HepG2 (cell line): ENCODE measurements around the gene HSPA13.

Experiments used
- HNRNPL ChIP-seq: fragments of 200-400 bp; formaldehyde crosslinking; IDR thresholded peaks from 2 replicates; pipeline ENCODE4 v1.6.1; 2017; ENCODE audit warnings: mild to moderate bottlenecking, low read depth, low read length
- HOXA7 ChIP-seq: sonication (generic); formaldehyde crosslinking; IDR thresholded peaks from 2 replicates; pipeline ENCODE4 v1.8.1; 2022; ENCODE audit warnings: mild to moderate bottlenecking, missing genetic modification reagents, moderate library complexity
- JUN ChIP-seq: sonication (generic); formaldehyde crosslinking; IDR thresholded peaks from 2 replicates; pipeline ENCODE4 v1.4.0; 2020; ENCODE audit warnings: mild to moderate bottlenecking, missing genetic modification reagents
- JUNB ChIP-seq: sonication (generic); formaldehyde crosslinking; IDR thresholded peaks from 2 replicates; pipeline ENCODE4 v1.8.0; 2022; ENCODE audit warnings: missing genetic modification reagents, mild to moderate bottlenecking, borderline replicate concordance
- MTA1 ChIP-seq: sonication (generic); formaldehyde crosslinking; IDR thresholded peaks from 2 replicates; pipeline ENCODE4 v1.4.0; 2020; ENCODE audit warnings: missing genetic modification reagents, mild to moderate bottlenecking, borderline replicate concordance
- MYC ChIP-seq: sonication (generic); formaldehyde crosslinking; IDR thresholded peaks from 2 replicates; pipeline ENCODE4 v1.9.0; 2021; ENCODE audit warnings: missing genetic modification reagents, borderline replicate concordance
- POLR2AphosphoS5 ChIP-seq: IDR thresholded peaks from 2 replicates; pipeline ENCODE4 v1.6.1; 2012; ENCODE audit warnings: low read depth, low read length
- TBX2 ChIP-seq: sonication (generic); formaldehyde crosslinking; IDR thresholded peaks from 2 replicates; pipeline ENCODE4 v1.5.0; 2020; ENCODE audit warnings: missing genetic modification reagents, mild to moderate bottlenecking, borderline replicate concordance
- ZBTB21 ChIP-seq: sonication (generic); formaldehyde crosslinking; IDR thresholded peaks from 2 replicates; pipeline ENCODE4 v1.4.0; 2020; ENCODE audit warnings: missing genetic modification reagents
- ZFX ChIP-seq: sonication (generic); formaldehyde crosslinking; IDR thresholded peaks from 2 replicates; pipeline ENCODE4 v1.4.0; 2020; ENCODE audit warnings: mild to moderate bottlenecking, low read depth, missing genetic modification reagents, moderate library complexity
- ZNF350 ChIP-seq: sonication (generic); formaldehyde crosslinking; IDR thresholded peaks from 2 replicates; pipeline ENCODE4 v1.4.0; 2020; ENCODE audit warnings: mild to moderate bottlenecking, low read depth, missing genetic modification reagents, borderline replicate concordance
- ZSCAN29 ChIP-seq: sonication (generic); formaldehyde crosslinking; conservative IDR thresholded peaks from 2 replicates; pipeline ENCODE4 v1.4.0; 2020; ENCODE audit warnings: mild to moderate bottlenecking, missing genetic modification reagents
- TF ChIP-seq, protein P1 (sequence below): sonication (generic); formaldehyde crosslinking; IDR thresholded peaks from 2 replicates; pipeline ENCODE4 v1.4.0; 2020; ENCODE audit warnings: missing genetic modification reagents
- TF ChIP-seq, protein P2 (sequence below): sonication (generic); formaldehyde crosslinking; IDR thresholded peaks from 2 replicates; pipeline ENCODE4 v1.5.0; 2020; ENCODE audit warnings: mild to moderate bottlenecking, missing genetic modification reagents, moderate library complexity

DNA sequence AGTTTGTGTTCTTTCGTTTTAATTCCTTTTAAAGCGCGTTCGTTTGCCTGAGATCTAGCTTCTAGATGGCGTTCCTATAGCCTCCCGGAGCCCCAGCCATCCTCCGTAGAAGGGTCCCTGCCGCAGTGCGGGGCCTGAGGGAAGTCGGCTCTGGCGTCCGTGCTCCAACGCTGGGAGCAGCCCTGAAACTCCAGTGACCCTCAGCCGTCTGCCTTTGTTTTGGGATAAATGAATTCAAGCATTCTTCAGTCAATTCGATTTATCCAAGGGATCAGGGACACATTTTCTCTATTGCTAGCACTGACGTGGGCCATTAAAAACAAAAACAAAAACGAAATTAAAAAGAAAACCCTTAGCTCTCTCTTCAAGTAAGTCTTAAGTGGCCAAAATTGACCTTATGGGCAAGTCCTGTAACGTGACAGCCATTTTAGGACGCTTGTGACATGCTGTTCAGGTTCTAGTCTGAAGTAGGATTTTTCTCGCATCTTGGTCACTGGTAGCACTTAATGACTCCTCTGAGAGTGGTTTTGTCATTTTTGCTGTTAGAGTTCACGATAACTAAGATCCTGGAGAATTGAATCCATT is 742 bp upstream of the HSPA13 start:
- no peak for TF ChIP-seq POLR2AphosphoS5
- TF ChIP-seq, protein P1, sequence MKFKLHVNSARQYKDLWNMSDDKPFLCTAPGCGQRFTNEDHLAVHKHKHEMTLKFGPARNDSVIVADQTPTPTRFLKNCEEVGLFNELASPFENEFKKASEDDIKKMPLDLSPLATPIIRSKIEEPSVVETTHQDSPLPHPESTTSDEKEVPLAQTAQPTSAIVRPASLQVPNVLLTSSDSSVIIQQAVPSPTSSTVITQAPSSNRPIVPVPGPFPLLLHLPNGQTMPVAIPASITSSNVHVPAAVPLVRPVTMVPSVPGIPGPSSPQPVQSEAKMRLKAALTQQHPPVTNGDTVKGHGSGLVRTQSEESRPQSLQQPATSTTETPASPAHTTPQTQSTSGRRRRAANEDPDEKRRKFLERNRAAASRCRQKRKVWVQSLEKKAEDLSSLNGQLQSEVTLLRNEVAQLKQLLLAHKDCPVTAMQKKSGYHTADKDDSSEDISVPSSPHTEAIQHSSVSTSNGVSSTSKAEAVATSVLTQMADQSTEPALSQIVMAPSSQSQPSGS: no peak
- TF ChIP-seq ZNF350: no peak
- TF ChIP-seq ZSCAN29 (CRISPR knock-in tag): no peak
- TF ChIP-seq, protein P2, sequence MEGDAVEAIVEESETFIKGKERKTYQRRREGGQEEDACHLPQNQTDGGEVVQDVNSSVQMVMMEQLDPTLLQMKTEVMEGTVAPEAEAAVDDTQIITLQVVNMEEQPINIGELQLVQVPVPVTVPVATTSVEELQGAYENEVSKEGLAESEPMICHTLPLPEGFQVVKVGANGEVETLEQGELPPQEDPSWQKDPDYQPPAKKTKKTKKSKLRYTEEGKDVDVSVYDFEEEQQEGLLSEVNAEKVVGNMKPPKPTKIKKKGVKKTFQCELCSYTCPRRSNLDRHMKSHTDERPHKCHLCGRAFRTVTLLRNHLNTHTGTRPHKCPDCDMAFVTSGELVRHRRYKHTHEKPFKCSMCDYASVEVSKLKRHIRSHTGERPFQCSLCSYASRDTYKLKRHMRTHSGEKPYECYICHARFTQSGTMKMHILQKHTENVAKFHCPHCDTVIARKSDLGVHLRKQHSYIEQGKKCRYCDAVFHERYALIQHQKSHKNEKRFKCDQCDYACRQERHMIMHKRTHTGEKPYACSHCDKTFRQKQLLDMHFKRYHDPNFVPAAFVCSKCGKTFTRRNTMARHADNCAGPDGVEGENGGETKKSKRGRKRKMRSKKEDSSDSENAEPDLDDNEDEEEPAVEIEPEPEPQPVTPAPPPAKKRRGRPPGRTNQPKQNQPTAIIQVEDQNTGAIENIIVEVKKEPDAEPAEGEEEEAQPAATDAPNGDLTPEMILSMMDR (CRISPR knock-in tag): peak; percentile 40
- TF ChIP-seq MYC (CRISPR knock-in tag): no peak
- no peak for TF ChIP-seq MTA1 (CRISPR knock-in tag)
- TF ChIP-seq HNRNPL: no peak
- no peak for TF ChIP-seq ZBTB21
- no peak for TF ChIP-seq HOXA7 (CRISPR knock-in tag)
- no peak for TF ChIP-seq JUNB (CRISPR knock-in tag)
- TF ChIP-seq ZFX (CRISPR knock-in tag): no peak
- 0 out of 2 replicates have a peak, but pooled peaks have one; percentile 19 for TF ChIP-seq TBX2 (CRISPR knock-in tag)
- no peak for TF ChIP-seq JUN (CRISPR knock-in tag)
